Measurements from ENCODE around the gene FMN2.
"Not testable (repeated sequence)": the region's sequence is repeated elsewhere in the genome, so short reads cannot be mapped to it uniquely, and the experiment has no call there.

FMN2 gene

DNA sequence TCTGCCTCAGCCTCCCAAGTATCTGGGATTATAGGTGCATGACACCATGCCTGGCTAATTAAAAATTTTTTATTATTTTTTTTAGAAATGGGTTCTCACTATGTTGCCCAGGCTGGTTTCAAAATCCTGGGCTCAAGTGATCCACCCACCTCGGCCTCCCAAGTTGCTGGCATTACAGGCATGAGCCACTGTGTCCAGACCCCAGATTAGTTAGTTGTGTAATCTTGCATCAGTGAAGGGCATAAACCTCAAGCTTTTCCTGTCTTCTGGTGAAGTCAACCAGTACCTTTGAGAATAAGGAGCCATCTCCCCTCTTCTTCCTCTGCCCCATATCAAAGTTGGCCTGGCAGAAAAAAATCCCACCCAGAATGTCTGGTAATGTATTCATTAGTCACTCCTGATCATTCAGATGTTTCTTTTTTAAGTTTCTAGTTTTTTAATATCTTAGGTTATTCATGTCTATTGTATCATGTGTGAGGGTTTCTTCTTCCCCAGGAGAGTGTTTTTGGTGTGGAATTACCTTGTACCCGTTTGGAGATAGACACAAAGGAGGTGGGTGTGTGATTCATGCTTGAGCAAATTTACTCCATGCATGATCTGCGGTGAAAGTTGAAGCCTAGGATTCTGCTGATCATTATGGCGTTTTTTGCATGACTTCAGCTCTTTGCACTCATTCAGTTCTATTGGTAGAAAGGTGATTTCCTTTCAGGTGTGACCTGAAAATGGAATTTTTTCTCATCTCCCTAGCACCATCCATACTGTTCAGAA lies 144.0 kb downstream of the FMN2 start:
- no peak for DNase-seq
- intact Hi-C loops (cut with DNase I), result no loop called here

DNA sequence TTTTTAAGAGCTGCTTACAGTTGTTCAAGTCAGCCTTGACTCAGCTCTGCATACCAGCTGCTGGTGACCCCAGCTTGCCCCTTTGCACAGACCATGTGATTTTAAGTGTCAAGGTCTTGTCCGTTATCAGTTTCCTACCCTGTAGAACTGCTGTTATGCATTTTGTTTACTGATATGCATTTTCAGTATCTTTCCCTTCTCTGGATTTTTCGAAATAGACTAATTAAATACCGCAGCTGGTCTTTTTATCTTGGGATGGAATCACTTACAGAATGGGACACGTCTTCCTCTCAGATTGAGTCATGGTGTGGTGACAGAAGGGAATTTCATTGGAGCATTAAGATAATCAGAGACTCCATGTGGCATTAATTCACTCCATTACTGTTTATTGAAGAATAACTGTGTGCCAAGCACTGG lies 145.6 kb downstream of the FMN2 start:
- DNase-seq, result no peak
- intact Hi-C loops (cut with DNase I), result no loop called here

DNA sequence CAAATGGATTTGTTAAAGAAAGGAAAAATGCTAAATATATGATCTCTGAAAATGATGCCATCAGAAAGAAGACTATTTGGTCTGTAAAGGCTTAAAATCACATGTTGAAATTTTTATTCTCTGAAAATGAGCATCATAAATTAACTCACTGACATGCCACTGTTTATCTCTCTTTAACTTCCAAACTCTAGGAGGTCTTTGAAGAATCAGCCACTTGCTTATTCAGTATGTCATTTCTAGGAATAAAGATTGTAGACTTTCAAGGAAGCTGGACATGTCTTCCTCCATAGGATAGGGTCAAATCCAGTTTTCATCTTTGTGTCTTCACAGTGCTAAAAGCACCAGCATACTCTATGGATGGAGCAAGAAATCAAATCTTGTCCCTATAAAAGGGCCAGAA lies 147.6 kb downstream of the FMN2 start:
- intact Hi-C loops (cut with DNase I), result no loop called here
- no peak for DNase-seq

DNA sequence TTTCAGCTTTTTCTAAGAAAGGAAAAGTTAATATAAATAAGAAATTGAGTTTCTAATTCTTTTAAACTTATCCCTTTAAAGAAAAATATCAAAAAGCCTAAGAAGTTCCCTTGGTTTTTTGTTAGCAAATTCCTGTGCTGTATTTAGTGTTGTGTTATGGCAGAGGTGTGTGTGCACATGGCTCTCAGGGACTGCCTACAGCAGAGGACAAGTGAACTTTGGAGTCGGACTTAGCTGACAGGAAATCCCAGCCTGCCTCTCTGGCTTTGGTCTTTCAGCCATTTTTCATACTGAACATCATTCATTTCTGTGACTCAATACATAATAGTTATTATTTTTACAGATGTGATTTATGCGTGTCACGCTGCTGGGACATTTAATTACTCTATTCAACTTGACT lies 149.6 kb downstream of the FMN2 start:
- DNase-seq, result no peak
- intact Hi-C loops (cut with DNase I), result no loop called here

DNA sequence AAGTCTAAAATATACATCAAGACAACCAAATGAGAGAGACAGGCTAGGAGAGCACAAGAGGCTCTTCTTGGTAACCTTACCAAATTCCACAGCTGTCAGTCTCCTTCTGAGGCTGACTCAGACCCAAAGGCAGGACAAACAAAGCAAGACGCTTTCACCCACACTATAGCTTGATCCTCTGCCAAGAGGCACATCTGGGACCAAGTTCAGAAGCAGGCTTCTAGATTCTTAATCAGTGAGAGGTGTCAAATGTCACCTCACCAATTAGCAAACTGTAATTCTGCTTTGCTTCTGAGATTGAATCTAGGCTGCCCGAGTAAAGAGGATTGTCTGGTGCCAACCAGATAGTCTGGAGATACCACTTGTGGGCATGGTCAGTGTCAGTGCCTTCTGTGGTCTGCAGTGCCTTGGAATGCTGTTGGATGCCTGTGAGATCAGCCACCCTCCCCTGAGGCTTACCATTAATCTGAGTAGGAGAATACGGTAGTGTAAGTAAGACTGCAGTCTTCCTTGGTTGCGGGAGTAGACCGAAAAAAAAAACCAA lies 151.0 kb downstream of the FMN2 start:
- DNase-seq, result no peak
- intact Hi-C loops (cut with DNase I), result no loop called here

DNA sequence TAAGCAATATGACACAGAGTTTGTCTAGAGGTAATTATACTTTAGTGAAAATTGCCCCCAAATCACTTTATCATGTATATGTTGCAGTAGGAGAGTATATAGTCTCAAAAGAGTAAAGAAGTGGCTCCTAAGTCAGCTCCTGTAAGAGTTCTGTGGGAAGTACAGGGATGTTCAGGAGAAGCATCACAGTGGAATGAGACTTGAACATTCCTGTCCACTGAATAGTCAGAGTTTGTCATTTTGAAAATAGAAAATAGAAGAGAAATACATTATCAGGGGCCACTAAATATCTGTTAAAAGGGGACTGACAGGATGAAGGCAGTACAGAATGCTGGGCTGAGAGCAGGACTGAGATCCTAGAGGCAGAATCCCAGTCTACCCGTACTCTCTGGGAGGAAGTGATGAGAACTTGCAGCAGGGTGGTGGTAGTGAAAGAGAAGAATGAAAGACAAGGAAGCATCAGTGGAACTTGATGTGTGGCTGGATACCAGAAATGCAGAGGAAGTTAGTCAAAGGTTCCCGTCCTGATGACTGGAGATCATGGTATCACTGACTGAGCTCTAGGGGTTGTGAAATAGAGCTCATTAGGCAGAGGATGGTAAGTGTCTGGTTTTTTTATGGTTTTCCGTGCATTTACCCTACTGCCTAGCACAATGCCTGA lies 153.4 kb downstream of the FMN2 start:
- intact Hi-C loops (cut with DNase I), result no loop called here
- no peak for DNase-seq

DNA sequence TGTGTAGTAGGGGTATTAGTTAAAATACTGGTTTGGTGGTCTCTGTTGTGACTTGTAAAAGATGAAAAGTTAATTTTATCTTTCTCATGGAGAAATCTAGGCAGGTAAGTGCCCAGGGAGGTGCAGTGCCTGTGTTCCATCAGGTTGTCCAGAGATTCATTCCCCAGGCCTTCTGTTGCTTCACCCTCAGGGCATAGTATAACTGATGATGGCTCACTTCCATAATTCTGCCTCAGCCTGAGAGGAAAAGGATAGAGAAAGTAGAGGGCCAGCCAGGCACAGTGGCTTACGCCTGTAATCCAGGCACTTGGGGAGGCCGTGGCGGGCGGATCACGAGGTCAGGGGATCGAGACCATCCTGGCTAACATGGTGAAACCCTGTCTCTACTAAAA lies 153.9 kb downstream of the FMN2 start:
- intact Hi-C loops (cut with DNase I), result no loop called here
- DNase-seq, result no peak

DNA sequence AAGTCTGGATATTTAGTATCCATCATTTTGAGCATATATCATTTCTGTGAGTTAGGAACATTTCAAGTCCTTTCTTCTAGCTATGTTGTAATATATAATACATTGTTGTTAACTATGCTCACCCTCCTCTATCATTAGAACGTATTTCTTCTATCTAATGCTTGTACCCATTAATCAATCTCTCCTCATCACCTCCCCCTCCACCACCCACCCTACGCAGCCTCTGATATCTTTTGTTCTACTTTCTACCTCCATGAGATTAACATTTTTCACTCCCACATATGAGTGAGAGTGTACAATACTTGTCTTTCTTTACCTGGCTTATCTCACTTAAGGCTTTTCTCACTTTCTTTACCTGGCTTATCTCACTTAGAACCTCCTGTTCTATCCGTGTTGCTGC lies 156.2 kb downstream of the FMN2 start:
- peak in 26 of 42 donors; percentile 4 to 67 (median 24) for DNase-seq

DNA sequence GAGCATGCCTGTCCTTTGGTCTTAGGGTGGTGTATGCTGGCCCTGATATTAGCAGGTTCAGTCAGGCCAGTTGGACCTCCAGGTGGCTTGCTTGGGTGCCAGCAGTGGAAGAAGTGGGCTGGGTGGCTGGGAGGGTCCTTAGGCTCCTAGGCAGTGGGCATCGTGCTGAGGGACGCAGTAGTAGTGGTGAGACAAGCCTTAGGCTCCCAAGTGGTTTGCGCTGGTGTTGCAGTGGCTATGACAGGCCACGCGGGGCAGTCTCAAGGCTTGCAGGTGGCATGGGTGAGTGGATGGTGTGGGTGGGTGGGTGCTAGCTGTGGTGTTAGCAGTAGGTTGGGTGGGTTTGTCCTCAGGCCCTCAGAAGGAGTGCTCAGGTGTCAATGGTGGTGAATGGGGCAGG lies 162.3 kb downstream of the FMN2 start:
- DNase-seq, result no peak
- intact Hi-C loops (cut with DNase I), result no loop called here

More for the DNA sequence above, 156.2 kb downstream of the FMN2 start:
- intact Hi-C loops (cut with DNase I), result no loop called here

DNA sequence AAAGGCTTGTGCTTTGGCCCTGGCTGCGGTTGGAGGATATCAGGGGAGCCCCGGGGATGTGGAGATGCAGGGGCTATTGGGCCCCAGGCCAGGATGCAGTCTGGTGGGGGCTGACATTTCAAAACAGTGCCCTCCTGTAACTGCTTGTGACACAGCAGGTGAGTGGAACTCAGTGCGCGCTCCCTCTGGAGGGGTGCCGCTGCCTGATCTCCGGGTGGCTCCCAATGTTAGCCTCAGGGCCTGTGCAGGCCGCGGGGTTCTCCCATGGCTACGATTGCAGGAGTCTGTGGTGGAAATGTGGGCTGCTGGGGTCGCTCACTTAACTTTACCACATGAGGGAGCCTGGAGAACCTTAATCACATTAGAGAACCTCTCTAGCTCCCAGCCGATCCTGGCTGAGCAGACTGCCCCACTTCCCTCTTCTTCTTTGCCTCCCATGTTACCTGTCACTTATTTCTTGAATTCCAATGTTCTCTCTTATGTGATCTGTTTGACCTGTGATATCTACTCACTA lies 163.2 kb downstream of the FMN2 start:
- intact Hi-C loops (cut with DNase I), result no loop called here
- DNase-seq, result no peak

DNA sequence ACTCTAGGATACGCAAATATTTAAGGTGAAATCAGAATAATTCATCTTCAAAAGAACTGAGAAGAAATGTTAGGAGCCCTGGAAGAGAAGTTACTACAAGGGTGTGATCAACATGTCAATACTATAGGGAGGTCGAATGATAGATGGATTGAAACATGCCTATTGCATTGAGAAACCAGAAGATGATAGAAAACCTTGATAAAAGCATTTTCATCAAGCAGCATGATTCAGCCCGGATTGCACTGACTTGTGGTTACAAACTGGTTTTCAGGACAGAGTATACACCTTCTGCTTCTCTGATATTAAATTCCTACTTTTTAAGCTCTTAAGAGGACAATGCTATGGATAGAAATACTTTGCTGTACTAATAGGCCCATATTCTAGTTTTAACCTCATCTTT lies 164.2 kb downstream of the FMN2 start:
- intact Hi-C loops (cut with DNase I), result no loop called here
- DNase-seq, result no peak

DNA sequence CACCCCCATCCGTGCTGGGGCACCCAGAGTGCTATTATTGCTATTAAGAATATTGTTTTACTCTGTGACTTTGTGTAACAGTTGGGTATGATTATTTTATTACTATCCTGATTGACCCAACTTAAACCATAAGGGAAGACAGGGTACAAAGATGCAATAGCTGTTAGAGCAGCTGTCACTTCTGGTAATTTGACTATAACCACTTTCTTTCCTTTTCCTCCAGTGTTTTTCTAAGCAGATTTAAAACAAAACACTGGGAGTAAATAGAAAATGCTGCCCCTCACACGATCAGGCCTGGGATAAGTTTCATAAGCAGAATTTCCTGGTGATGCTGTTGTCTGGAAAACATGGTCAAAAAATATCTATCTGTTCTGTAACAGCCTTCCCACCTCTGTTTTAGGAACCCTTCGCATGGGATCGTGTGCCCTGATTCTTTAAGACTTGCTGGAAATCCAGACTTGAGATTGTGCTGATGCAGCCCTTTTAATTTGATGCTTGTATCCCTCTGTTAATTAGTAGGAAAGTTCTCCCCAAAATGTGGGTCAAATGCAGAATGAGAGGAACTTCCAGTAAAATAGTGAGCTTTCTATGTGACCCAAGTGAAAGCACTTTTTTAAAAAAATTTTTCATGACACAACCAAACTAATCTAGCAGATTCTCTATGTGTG lies 165.3 kb downstream of the FMN2 start:
- intact Hi-C loops (cut with DNase I), result no loop called here
- no peak for DNase-seq

DNA sequence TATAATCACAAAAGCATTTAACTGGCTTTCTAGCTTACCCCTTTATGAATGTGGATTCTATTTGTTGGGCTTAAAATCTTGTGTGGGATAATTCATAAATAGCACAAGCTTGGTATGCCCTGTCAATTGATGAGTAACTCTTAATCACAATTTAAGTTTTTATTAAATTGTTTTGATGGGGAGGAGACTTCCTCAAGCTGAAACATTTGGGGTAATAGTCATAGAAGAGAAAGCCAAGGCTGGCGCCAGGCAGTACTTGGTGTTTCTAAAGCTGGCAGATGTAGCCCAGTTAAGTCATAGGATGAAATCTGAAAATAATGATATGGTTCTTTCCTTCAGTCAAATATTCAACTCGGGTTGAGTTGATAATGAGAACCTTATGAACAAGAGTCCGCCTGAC lies 167.2 kb downstream of the FMN2 start:
- intact Hi-C loops (cut with DNase I), result no loop called here
- no peak for DNase-seq

DNA sequence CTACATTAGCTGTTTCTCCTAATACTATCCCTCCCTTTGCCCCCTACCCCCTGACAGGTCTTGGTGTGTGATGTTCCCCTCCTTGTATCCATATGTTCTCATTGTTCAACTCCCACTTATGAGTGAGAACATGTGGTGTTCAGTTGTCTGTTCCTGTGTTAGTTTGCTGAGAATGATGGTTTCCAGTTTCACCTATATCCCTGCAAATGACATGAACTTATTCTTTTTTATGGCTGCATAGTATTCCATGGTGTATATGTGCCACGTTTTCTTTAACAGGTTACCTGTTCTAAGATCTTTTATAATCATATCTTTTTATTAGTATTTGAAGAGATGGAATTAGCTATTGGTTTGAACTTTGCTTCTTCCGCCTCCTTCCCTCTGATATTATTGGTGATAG lies 172.8 kb downstream of the FMN2 start:
- DNase-seq; intact Hi-C loops (cut with DNase I): not testable (repeated sequence)

DNA sequence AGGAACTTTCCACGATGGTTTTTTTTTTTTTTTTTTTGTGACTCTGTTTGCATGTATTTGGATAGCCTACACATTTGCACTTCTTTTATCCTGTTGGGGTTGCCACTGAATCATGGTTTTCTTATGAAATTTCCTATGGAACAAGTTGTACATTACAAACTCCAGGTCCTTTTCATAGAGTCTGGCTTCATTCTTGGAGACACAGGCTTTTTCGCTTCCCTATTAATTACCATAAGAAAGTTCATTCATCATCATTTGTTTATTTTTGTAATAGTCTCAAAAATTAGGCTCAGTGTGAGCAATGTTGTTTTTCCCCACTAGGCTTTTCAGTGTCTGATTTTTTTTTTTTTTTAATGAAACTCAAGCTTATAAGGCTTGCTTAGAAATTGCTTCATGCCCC lies 179.4 kb downstream of the FMN2 start:
- no peak for DNase-seq
- intact Hi-C loops (cut with DNase I), result no loop called here

DNA sequence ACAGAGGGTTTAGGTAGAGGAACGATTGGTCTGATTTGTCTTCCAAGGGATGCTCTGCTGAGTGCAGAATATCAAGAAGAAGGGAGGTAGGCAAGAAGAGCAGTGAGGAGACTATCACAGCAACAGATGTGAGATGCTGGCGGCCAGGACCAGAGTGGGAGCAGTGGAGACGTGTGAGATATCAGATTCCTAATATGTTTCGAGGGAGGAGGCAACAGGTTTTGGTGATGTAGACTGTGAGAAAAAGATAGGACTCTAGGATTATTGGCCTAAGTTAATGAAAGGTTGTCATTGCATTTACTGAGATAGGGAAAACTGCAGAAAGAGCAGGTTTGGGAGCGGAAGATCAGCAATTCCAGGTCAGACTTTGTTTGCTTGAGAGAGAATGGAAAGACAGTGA lies 182.9 kb downstream of the FMN2 start:
- intact Hi-C loops (cut with DNase I), result no loop called here
- no peak for DNase-seq

DNA sequence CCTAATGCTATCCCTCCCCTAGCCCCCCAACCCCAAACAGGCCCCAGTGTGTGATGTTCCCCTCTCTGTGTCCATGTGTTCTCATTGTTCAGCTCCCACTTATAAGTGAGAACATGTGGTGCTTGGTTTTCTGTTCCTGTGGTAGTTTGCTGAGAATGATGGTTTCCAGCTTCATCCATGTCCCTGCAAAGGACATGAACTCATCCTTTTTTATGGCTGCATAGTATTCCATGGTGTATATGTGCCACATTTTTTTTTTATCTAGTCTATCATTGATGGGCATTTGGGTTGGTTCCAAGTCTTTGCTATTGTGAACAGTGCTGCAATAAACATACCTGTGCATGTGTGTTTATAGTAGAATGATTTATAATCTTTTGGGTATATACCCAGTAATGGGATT lies 183.5 kb downstream of the FMN2 start:
- DNase-seq; intact Hi-C loops (cut with DNase I): not testable (repeated sequence)

DNA sequence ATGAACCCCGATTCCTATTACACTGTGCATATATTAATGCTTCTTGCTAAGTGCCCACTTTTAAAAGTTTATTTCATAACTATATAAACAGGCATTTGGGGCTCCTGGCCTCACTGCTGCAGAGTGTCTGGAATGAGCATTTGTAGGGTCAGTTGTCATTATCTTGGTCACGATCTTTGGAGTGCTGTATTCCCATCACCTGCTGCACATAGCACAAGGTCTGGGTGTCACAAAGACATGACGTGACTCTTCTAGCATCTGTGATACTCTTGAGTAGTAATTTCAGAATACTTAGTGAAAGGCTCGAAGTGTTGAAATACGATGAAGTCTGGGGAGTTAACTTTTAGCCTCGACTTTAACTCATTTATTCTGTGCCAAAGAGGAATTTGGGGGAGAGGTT lies 186.4 kb downstream of the FMN2 start:
- intact Hi-C loops (cut with DNase I), result no loop called here
- no peak for DNase-seq

DNA sequence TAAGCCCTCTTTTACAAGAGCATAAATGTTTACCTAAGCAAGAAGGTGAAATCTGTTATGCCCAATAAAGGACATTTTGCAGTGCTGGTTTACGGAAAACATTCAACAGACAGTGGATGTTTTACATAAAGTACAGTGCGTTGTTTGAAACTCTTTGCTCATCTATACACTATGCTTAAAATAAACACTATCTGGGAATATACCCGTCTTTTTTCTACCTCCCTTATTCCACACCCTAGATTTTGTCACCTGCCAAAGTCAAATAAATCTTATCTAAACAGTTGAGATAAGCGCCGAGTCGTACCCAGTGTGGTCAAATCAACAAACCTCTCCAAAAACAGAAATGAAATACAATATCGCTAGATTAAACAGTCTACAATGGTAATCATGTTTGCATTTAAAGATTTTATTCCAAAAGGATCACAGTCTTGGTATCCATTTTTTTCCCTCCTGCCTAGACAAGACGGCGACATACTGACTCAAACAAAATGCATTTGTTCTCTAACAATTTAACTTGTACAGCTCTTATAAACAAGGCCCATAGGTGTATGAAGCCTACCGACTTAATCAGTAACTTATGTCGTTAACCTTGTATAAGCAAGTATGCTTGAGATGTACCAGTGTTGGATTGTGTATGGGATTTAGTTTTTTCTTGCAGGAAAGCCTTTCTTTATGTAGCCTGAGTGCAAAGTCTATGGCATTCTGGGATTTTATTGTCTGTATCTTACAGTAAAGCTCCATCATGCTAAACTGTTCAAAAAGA lies 189.1 kb downstream of the FMN2 start:
- intact Hi-C loops (cut with DNase I), result no loop called here
- no peak for DNase-seq
